ENCODE measurements around the gene AFMID.

AFMID gene

DNA sequence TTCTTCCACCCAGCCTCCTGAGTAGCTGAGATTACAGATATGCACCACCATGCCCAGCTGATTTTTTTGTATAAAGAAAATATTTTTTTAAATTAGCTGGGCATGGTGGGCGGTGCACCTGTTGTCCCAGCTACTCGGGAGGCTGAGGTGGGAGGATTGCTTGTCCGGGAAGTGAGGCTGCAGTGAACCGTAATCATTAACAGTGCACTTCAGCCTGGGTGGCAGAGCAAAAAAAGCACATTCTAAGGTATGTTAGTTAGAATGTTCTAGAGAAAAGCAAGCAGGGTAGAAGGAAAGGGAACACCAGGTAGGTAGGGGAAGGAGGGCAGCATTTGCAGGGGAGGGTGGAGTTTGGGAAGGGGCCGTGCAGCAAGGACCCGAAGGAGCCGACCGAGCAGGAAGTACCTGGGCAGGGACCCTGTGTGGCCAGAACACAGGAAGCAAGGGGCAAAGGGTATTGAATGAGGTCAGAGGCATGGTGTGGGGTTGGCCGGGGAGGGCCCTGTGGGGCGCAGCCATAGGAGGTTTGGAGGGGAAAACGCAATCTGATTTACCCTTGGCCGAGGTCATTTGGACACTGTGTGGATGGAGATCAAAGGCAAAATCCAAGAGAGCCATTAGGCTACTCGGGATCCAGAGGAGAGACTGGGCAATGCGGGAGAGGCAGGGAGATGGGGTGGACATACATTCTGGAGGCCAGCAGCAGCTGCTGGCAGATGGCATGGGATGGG, 38.7 kb upstream of the AFMID start:
- Histone ChIP-seq H3K4me3 (ENCODE audit: low read length, poor library complexity, severe bottlenecking) (no peak overlapping the region), H3K79me2 (ENCODE audit: insufficient read depth, low read length) (no peaks in the 10 kb centered on the region), H3K9me2 (replicated peaks; ENCODE audit: low read depth, low read length) (no peaks in the 10 kb centered on the region), H2AFZ (ENCODE audit: low read length) (no peak overlapping the region), H3K4me2 (ENCODE audit: low read depth, low read length, poor library complexity, severe bottlenecking) (no peak overlapping the region), H3K27me3 (ENCODE audit: insufficient read depth, low read length, poor library complexity, severe bottlenecking) (no peaks in the 10 kb centered on the region), H3K9me3 (ENCODE audit: insufficient read depth, low read depth, low read length) (no peaks in the 10 kb centered on the region), H4K20me1 (ENCODE audit: insufficient read depth, low read length, poor library complexity, severe bottlenecking) (no peaks in the 10 kb centered on the region), H3F3A (ENCODE audit: low read depth) (no peaks in the 10 kb centered on the region), H3K9ac (ENCODE audit: low read depth, low read length, poor library complexity, severe bottlenecking) (no peak overlapping the region), H3K36me3 (ENCODE audit: insufficient read depth, low read length) (no peaks in the 10 kb centered on the region), H3K4me1 (ENCODE audit: insufficient read depth, low read length, poor library complexity, severe bottlenecking) (no peaks in the 10 kb centered on the region)
- TF ChIP-seq CTCF (conservative IDR thresholded peaks at IDR 0.05; ENCODE audit: low read length), result no peak

DNA sequence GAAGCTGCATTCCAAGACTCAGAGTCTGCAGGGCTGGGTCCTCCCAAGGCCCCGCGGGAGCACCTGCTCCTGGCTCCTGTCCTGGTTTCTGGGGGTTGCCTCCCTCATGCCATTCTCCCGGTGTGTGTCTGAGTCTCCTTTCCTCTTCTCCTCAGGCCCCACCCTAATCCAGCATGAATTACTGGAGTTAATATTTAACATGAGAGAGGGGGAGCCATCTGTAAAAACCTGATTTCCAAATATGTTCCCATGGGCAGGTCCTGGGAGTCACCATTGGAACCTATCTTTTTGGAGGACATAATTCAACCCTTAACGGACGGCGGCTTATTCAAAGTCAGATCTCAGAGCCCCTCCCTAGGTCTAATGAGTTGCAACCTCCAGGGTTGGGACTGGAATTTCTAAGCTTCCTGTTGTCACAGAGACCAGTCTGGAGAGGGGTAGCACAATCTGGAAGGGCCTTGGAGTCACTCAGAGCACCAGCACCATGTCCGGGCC, 35.6 kb upstream of the AFMID start:
- no peak overlapping the region for H3K9ac ChIP-seq (ENCODE audit: low read depth, low read length, poor library complexity, severe bottlenecking)
- H3K9me3 ChIP-seq (ENCODE audit: insufficient read depth, low read depth, low read length), result no peaks in the 10 kb centered on the region
- H3F3A ChIP-seq (ENCODE audit: low read depth), result no peaks in the 10 kb centered on the region
- no peaks in the 10 kb centered on the region for H3K79me2 ChIP-seq (ENCODE audit: insufficient read depth, low read length)
- H3K4me1 ChIP-seq (ENCODE audit: insufficient read depth, low read length, poor library complexity, severe bottlenecking), result no peaks in the 10 kb centered on the region
- H3K4me2 ChIP-seq (ENCODE audit: low read depth, low read length, poor library complexity, severe bottlenecking), result no peak overlapping the region
- H2AFZ ChIP-seq (ENCODE audit: low read length), result no peak overlapping the region
- no peaks in the 10 kb centered on the region for H3K36me3 ChIP-seq (ENCODE audit: insufficient read depth, low read length)
- no peaks in the 10 kb centered on the region for H3K9me2 ChIP-seq (replicated peaks; ENCODE audit: low read depth, low read length)
- TF ChIP-seq CTCF (conservative IDR thresholded peaks at IDR 0.05; ENCODE audit: low read length) (no peak), EZH2phosphoT487 (IDR thresholded peaks at IDR 0.05; ENCODE audit: borderline replicate concordance) (no peak)
- H3K27me3 ChIP-seq (ENCODE audit: insufficient read depth, low read length, poor library complexity, severe bottlenecking), result no peaks in the 10 kb centered on the region
- no peaks in the 10 kb centered on the region for H4K20me1 ChIP-seq (ENCODE audit: insufficient read depth, low read length, poor library complexity, severe bottlenecking)
- H3K4me3 ChIP-seq (ENCODE audit: low read length, poor library complexity, severe bottlenecking), result no peak overlapping the region

DNA sequence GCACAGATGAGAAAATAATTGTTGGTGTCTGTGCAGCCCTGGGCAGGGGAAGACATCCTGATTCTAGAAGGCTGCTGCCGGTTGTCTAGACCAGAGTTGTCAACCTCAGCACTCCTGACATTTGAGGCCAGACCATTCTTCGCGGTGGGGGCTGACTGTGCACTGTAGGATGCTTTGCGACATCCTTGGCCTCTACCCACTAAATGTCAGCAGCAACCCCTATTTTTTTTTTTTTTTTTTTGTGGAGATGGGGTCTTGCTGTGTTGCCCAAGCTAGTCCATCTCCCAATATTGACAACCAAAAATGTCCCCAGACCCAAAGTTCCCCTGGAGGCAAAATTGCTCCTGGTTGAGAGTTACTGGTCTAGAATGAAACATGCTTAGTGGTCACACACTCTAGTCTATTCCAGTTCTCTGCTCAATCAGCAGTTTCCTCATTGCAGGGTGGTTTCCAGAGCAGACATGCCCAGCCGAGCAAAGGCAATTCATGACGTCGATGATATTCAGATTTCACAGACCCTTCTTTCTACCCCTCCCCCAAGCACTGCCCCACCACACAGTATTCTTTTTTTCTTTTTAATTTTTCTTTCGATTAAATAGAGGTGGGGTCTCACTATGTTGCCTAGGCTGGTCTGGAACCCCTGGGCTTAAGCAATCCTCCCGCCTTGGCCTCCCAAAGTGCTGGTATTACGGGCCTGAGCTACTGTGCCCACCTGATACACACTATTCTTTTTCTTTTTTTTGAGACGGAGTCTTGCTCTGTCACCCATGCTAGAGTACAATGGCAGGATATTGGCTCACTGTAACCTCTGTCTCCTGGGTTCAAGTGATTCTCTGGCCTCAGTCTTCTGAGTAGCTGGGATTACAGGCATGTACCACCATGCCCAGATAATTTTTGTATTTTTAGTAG, 32.0 kb upstream of the AFMID start:
- H3K9me3 ChIP-seq (ENCODE audit: insufficient read depth, low read depth, low read length), result no peaks in the 10 kb centered on the region
- H3K4me3 ChIP-seq (ENCODE audit: low read length, poor library complexity, severe bottlenecking), result no peak overlapping the region
- H2AFZ ChIP-seq (ENCODE audit: low read length), result no peak overlapping the region
- no peaks in the 10 kb centered on the region for H4K20me1 ChIP-seq (ENCODE audit: insufficient read depth, low read length, poor library complexity, severe bottlenecking)
- TF ChIP-seq EZH2phosphoT487 (IDR thresholded peaks at IDR 0.05; ENCODE audit: borderline replicate concordance), result no peak
- no peak for TF ChIP-seq CTCF (conservative IDR thresholded peaks at IDR 0.05; ENCODE audit: low read length)
- H3K36me3 ChIP-seq (ENCODE audit: insufficient read depth, low read length), result no peaks in the 10 kb centered on the region
- H3F3A ChIP-seq (ENCODE audit: low read depth), result no peaks in the 10 kb centered on the region
- H3K4me1 ChIP-seq (ENCODE audit: insufficient read depth, low read length, poor library complexity, severe bottlenecking), result no peaks in the 10 kb centered on the region
- H3K4me2 ChIP-seq (ENCODE audit: low read depth, low read length, poor library complexity, severe bottlenecking), result no peak overlapping the region
- H3K79me2 ChIP-seq (ENCODE audit: insufficient read depth, low read length), result no peaks in the 10 kb centered on the region
- H3K27me3 ChIP-seq (ENCODE audit: insufficient read depth, low read length, poor library complexity, severe bottlenecking), result no peaks in the 10 kb centered on the region
- H3K9me2 ChIP-seq (replicated peaks; ENCODE audit: low read depth, low read length), result no peaks in the 10 kb centered on the region
- no peak overlapping the region for H3K9ac ChIP-seq (ENCODE audit: low read depth, low read length, poor library complexity, severe bottlenecking)
